GM08714 (cell line): ENCODE data around the gene PIGW.

ENCODE experiments used
- H3K4me3 ChIP-seq: fragments of 200-500 bp; sonication (Bioruptor generic); 2 replicates; pipeline ENCODE4 v1.5.1; 2014; ENCODE audit warnings: mild to moderate bottlenecking, low read length, inconsistent platforms
- ZNF274 ChIP-seq: IDR thresholded peaks from 2 replicates; pipeline ENCODE4 v1.6.1; 2012; ENCODE audit warnings: mild to moderate bottlenecking, low read depth, low read length

PIGW gene

GRCh38 chr17:36534840-36535668, at the start of gene PIGW, which contains the start of gene MYO19:
TSS of gene PIGW (plus strand) at chr17:36534987. CDS start at chr17:36537102, 2,115 bp downstream.
TSS of gene MYO19 (minus strand) at chr17:36534868. CDS start at chr17:36532538, 2,330 bp downstream.
- H3K4me3 ChIP-seq = peak within 1 kb of the TSS; percentile 96
- no peak for TF ChIP-seq ZNF274

GRCh38 chr17:36485027-36485426, 49.8 kb upstream of the PIGW start:
- H3K4me3 ChIP-seq = no peak overlapping the region
- TF ChIP-seq ZNF274 = no peak

DNA sequence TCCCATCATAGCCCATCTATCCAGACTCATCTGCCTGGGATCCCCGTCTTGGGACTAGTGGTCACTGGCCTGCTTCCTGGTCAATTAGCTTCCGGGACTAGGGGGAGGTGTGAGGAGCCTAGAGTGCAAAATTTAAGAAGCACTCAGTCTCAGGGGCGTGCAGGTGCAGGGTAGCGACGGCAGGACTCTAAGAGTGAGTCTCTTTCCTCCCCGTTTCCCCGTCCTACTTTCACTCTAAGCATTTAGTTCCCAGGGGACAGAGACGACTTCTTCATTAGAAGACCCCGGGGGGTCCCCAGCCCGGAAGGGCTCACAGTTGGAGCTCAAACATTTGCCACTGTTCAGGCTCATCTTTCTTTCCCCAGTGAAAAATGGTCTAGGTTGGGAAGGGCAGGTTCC, 49.0 kb upstream of the PIGW start:
- H3K4me3 ChIP-seq = peak overlapping the region; percentile 96
- TF ChIP-seq ZNF274 = no peak

DNA sequence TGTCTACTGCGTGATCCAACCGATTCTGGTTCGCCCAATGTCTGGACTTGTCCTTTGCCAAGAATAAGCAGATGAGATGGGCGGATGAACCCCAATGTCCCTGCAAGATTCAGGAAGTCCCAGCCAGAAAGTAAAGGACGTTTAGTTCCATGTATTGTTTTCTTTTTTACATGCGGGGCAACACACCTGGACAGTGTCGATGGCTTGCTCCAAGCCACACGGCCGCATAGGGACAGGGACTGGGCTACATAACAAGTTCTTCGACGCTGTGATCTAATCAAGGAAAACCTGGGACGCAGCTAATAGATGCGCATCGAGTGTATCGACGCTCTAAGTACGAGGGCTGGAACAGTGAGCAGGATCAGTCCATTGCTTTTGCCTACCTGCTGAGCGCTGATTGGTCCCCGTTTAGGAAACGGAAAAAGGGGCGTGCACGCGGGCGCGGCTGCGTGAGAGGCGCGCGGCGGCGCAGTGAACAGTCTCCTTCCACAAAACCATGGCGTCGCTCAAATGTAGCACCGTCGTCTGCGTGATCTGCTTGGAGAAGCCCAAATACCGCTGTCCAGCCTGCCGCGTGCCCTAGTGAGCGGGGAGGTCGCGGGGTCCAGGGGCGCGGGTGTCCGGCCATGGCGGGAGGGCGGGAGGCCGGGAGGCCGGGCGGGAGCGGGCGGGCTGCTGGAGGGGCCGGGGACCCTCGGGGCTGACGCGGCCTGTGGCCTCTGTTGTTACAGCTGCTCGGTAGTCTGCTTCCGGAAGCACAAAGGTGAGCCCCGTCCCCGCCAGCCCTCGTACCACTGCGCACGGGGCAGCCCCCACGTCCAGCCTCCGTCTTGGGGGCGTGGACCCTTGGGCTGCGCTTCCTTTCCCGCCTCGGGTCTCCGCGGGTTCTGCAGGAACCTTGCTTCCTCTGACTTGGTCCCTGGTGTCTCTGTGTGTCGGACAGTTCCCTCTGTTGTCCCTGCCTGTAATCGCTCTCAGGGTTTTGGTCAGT, 48.3 kb upstream of the PIGW start, which contains the start of gene ZNHIT3:
Gene ZNHIT3 (plus strand): TSS at position 478 of the 991 bp plus-strand sequence. CDS start 19 bp downstream, at position 497.
- H3K4me3 ChIP-seq = peak within 1 kb of the TSS; percentile 96
- no peak for TF ChIP-seq ZNF274

GRCh38 chr17:36493956-36494355, 40.8 kb upstream of the PIGW start:
- TF ChIP-seq ZNF274 = no peak
- no peak overlapping the region for H3K4me3 ChIP-seq

DNA sequence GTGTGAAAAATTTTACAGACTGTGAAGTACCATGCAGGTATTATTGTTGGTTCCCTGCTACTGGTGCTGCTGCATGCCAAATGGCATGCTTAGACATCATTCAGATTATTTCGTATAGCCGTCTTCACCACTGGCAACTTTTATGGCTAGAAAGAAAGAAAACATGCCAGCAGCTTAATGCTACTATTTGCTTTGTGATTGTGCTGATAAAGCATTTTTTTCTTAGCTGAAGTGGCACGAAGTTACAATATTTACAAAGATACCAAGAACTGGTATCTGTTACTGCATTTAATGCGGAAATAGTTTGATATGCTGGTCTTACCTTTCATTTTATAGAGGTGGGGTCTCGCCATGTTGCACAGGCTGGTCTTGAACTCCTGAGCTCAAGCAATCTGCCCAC, 40.1 kb upstream of the PIGW start:
- no peak for TF ChIP-seq ZNF274
- H3K4me3 ChIP-seq = no peak overlapping the region

GRCh38 chr17:36495076-36495578, 39.7 kb upstream of the PIGW start:
- TF ChIP-seq ZNF274 = no peak
- no peak overlapping the region for H3K4me3 ChIP-seq

- no peak overlapping the region for H3K4me3 ChIP-seq
- TF ChIP-seq ZNF274 = no peak
Observed at GRCh38 chr17:36496018-36496789, 38.6 kb upstream of the PIGW start.

- no peak overlapping the region for H3K4me3 ChIP-seq
- no peak for TF ChIP-seq ZNF274
Observed at GRCh38 chr17:36498155-36498554, 36.6 kb upstream of the PIGW start.

DNA sequence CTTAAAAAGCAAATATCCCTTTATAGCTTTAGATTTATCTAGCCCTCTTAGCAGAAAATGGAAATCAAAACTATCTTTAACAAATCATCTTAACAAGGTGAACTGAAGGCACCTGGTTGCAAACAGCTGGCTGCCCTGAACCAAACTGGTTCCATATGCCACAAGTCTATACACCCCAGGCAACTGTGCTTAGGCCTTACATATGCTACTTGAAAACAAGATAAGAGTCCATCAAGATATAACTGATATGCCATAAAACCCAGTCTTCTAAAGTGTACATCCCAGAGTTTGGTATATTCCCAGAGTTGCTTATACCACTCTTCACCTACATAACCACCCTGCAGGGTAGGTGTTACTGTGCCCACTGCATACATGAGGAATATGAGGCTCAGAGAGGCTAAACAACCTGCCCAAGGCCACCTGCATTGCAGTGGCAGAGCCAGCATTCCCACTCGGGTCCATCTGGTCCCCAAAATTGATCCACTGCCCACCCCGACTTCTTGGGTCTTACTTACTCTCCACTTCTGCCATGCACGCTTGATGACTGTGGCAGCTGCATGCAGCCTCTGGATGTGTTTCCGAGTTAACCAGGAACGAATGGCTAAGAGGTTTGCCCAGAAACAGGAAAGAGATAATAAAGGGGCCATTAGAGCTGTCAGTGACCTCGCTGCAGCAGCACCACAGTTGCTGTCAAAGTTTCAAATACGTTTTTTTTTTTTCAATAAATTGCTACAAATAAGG, 36.1 kb upstream of the PIGW start:
- no peak for TF ChIP-seq ZNF274
- H3K4me3 ChIP-seq = no peak overlapping the region

GRCh38 chr17:36500745-36501225, 34.0 kb upstream of the PIGW start:
- no peak for TF ChIP-seq ZNF274

GRCh38 chr17:36501351-36501750, 33.4 kb upstream of the PIGW start:
- TF ChIP-seq ZNF274 = no peak

More at GRCh38 chr17:36500745-36501225, 34.0 kb upstream of the PIGW start:
- no peak overlapping the region for H3K4me3 ChIP-seq

GRCh38 chr17:36501963-36502362, 32.8 kb upstream of the PIGW start:
- TF ChIP-seq ZNF274 = no peak
- no peak overlapping the region for H3K4me3 ChIP-seq

More at GRCh38 chr17:36501351-36501750, 33.4 kb upstream of the PIGW start:
- no peak overlapping the region for H3K4me3 ChIP-seq
